ENCODE data around the gene TMEM175.

Gene TMEM175

DNA sequence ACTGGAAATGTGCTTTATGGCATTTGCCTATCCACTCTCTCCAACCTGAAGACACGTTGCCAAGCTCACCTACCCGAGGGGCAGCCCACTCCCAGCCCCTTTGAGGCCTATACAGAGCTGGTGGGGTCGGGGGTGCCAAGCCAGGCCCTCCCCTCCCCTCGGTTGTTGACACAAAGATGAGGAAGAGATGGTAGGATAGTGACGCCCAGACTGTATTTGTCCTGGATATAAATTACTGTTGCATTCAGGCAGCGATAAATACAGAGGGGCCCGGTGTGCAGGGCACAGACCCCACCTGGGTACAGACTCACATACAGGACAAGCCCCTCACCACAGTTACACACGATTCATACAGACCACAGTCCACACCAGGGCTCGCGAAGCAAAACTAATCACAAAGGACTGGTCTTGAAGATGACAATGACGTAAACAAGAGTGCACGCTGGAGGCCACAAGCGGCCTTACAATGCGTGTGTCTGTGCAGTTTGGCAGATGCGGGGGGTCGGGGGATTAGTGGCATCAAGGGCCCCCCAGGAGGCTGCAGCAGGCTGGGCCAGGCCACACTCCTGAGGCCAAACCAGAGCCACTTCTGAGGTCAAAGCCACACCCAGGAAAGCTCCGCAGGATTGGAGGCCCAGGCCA is 26.6 kb downstream of the TMEM175 start:
- no peak for TF ChIP-seq ZFX (IDR thresholded peaks at IDR 0.05; ENCODE audit: borderline replicate concordance)
- TF ChIP-seq, protein P1, sequence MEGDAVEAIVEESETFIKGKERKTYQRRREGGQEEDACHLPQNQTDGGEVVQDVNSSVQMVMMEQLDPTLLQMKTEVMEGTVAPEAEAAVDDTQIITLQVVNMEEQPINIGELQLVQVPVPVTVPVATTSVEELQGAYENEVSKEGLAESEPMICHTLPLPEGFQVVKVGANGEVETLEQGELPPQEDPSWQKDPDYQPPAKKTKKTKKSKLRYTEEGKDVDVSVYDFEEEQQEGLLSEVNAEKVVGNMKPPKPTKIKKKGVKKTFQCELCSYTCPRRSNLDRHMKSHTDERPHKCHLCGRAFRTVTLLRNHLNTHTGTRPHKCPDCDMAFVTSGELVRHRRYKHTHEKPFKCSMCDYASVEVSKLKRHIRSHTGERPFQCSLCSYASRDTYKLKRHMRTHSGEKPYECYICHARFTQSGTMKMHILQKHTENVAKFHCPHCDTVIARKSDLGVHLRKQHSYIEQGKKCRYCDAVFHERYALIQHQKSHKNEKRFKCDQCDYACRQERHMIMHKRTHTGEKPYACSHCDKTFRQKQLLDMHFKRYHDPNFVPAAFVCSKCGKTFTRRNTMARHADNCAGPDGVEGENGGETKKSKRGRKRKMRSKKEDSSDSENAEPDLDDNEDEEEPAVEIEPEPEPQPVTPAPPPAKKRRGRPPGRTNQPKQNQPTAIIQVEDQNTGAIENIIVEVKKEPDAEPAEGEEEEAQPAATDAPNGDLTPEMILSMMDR (IDR thresholded peaks at IDR 0.05): no peak

DNA sequence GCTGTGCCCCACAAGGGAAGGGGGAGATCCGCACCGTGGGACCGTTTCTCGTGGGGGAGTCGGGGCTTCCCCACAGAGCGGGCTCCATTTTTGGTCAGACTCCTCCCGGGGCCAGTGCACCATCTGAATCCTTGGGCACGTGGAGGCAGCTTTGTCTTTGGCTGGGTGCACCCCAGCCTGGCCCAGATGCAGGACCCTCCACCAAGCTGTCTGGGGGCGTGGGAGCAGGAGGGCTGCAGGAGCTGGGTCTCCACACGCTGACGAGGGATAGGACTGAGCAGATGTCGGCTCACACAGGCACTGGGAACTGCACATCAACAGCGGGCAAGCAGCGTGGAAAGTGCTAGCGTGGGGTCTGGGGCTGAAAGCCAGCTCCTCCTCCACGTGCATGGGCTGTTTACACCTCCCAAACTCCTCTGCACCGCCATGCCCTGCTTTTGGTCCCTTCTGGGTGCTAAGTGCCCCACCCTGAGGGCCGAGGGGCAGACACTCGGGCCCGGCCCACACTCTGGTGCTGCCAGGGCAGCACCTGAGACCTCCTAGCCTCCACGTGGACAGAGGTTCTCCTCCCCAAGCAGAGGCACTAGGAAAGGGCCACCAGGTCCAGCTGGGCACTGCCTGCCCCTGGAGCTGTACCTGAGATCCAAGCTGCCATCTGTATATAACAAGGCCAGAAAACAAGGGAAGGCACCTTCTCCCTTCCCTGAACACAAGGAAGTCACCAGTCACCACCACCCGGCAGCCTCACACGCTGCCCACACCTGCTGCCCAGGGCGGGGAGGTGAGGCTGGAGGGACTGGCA is 27.3 kb downstream of the TMEM175 start:
- peak overlapping the region; percentile 44 for H3K27ac ChIP-seq
- TF ChIP-seq ZFX (IDR thresholded peaks at IDR 0.05; ENCODE audit: borderline replicate concordance): no peak
- TF ChIP-seq, protein P1 (IDR thresholded peaks at IDR 0.05): no peak

More for the DNA sequence above, 26.6 kb downstream of the TMEM175 start:
- peak overlapping the region; percentile 44 for H3K27ac ChIP-seq

DNA sequence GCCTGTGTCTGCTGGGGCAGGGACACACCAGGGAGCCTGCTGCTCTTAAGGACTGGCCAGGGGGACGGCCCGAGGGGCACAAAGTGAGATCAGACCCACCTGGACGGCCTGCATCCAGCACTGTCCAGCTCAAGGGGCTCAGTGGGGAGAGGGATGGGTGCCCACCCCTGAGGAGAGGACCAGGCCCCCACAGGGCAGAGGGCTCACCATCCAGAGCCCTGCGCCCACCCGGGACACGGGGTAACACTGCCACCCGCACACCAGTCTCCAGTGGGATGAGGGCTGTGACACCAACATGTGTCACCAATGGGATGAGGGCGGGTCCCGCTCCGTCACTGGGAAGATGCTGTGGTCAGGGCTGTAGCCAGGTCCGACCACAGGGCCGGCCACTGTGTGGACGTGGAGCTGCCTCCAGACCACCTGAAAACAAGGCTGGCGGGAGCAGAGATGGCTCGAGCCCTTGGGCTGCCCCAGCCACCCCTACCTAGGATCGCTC is 27.9 kb downstream of the TMEM175 start:
- peak overlapping the region; percentile 44 for H3K27ac ChIP-seq
- TF ChIP-seq, protein P1 (IDR thresholded peaks at IDR 0.05): no peak
- no peak for TF ChIP-seq ZFX (IDR thresholded peaks at IDR 0.05; ENCODE audit: borderline replicate concordance)

DNA sequence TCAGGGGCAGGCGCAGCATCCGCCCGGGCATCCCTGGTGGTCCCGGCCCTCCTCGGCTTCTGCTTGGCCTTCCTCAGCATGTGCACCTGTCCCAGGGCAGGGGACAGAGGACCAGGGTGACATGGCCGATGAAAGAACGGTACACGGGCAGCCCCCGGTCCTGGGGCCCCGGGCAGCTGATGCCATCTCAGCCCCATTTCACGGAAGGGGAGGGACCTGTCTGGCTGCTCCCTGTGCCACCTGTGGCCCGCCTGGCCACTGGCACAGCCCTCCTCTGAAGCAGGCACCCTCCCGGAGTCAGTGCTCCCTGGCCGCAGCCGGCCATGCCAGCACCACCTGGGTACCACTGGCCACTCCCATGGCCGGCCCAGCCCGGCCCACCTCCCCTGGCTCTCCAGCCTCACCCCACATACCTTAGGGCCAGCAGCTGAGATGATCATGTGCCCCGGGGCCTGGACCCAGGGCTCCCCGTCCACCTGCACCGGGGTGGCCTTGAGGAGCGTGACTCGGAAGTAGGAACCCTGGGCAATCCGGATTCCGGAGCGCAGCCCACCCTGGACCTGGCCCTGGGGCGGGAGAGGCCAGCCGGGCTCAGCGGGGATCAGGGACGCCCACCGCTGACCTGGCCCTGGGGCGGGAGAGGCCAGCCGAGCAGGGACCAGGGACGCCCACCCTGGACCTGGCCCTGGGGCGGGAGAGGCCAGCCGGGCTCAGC is 28.5 kb downstream of the TMEM175 start:
- peak overlapping the region; percentile 44; the same call in 1 of the 2 replicates for H3K27ac ChIP-seq
- TF ChIP-seq, protein P1 (IDR thresholded peaks at IDR 0.05): no peak
- TF ChIP-seq ZFX (IDR thresholded peaks at IDR 0.05; ENCODE audit: borderline replicate concordance): no peak

DNA sequence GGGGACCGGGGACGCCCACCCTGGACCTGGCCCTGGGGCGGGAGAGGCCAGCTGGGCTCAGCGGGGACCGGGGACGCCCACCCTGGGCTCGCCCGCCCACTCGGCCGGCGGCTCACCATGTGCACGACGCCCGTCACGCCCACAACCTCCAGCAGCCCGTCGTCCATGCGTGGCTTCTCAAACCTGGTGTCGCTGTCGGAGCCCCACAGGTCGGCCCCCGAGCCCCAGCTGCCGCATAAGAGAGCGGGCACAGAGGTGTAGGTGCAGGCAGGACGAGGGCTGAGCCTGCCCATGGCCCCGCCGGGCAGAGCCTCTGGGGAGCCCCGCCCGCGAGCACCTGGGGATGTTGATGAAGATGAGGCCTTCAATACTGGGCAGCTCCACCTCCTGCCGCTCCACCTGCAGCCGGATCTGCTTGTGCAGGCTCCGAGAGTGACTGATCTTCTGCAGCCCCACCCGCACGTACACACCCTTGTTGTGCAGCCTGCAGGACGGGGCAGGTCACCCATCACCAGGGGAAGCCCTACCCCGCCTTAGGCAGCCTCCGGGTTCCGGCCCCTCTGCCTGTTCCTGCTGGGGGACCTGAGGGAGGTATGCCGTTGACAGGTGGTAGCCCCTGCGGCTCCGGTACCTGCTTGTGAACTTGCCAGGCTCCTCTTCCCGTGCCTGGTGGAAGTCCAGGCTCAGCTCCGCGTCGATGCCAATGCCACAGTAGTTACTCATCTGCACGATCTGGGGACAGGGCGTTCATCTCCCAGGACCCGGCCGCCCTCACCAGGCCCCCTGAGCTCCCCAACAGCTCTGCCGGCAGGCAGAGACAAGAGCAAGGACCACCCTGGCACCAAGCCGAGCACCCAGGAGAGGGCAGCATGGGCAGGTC is 29.3 kb downstream of the TMEM175 start:
- no peak for TF ChIP-seq ZFX (IDR thresholded peaks at IDR 0.05; ENCODE audit: borderline replicate concordance)
- TF ChIP-seq, protein P1 (IDR thresholded peaks at IDR 0.05): no peak
- peak overlapping the region; percentile 91 for H3K27ac ChIP-seq
